Lower leg skin (tissue), 4 donors: ENCODE results near the gene FIGN. TPM values are rescaled to one million over a fixed set of nuclear protein-coding genes. Genes with fewer than 3 reads are reported as not detected.
A peak's percentile ranks its signal among the peaks of the same experiment; 100 is the strongest.

Experiments
- DNase-seq, 2 donors: peaks; one replicate each; pipeline ENCODE4 v3.0.0-alpha.2; 2019; ENCODE audit warnings: low spot score in 2 of 2
- H3K4me3 ChIP-seq: fragments of 200-600 bp; sonication (generic); 2 replicates; pipeline ENCODE4 v1.5.1; 2017; ENCODE audit warnings: mild to moderate bottlenecking, low read depth; ENCODE audit not compliant: poor library complexity, severe bottlenecking
- CTCF ChIP-seq, 3 donors: fragments of 450-650 bp; IDR thresholded peaks; one replicate each; pipeline ENCODE4 v1.5.1; 2016; ENCODE audit warnings: antibody characterized with exemption in 3 of 3, mild to moderate bottlenecking in 3 of 3, moderate library complexity in 2 of 3
- POLR2A ChIP-seq, 2 donors: fragments of 450-650 bp; IDR thresholded peaks; one replicate each; pipeline ENCODE4 v1.6.1; 2016 to 2017; ENCODE audit warnings: antibody characterized with exemption in 2 of 2, mild to moderate bottlenecking in 1 of 2, moderate library complexity in 1 of 2
- WGBS, 2 donors: methylation state at CpG; one replicate each; pipeline ENCODE4 v1.1.5; 2018; 5-methylcytosine and 5-hydroxymethylcytosine counted together
- intact Hi-C: fragments of 100-400 bp; cut with DNase I; formaldehyde crosslinking; loops from one replicate; pipeline ENCODE4 v1.15.0; 2023; ENCODE audit warnings: low total_unique reads
- total RNA-seq, 4 donors: library from RNA; depleted of rRNA; stranded (reverse); fragments of >200 nt; gene quantifications; one replicate each; pipeline ENCODE4 v1.1.0, GENCODE V29; 2016

The FIGN gene, protein sequence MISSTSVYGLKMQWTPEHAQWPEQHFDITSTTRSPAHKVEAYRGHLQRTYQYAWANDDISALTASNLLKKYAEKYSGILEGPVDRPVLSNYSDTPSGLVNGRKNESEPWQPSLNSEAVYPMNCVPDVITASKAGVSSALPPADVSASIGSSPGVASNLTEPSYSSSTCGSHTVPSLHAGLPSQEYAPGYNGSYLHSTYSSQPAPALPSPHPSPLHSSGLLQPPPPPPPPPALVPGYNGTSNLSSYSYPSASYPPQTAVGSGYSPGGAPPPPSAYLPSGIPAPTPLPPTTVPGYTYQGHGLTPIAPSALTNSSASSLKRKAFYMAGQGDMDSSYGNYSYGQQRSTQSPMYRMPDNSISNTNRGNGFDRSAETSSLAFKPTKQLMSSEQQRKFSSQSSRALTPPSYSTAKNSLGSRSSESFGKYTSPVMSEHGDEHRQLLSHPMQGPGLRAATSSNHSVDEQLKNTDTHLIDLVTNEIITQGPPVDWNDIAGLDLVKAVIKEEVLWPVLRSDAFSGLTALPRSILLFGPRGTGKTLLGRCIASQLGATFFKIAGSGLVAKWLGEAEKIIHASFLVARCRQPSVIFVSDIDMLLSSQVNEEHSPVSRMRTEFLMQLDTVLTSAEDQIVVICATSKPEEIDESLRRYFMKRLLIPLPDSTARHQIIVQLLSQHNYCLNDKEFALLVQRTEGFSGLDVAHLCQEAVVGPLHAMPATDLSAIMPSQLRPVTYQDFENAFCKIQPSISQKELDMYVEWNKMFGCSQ
- 1 to 10 TPM in 3 of 4 donors, under 1 TPM in 1; 0.88 to 1.8 (median 1.1) TPM for total RNA-seq

- peak within 1 kb of the TSS; percentile 28 for H3K4me3 ChIP-seq
- DNase-seq = peak; percentile 52 to 95
- no peak for TF ChIP-seq POLR2A (IDR thresholded peaks at IDR 0.05)
- TF ChIP-seq CTCF (IDR thresholded peaks at IDR 0.05) = no peak
- intact Hi-C loops = no loop called here
- WGBS, 2 donors = 2% methylated on average over 51 to 54 of the region's 54 CpGs
Observed at GRCh38 chr2:163735685-163736432, at the start of gene FIGN. Gene FIGN, minus strand, starts transcription at chr2:163736008. Its CDS starts 1,081 bp downstream, at chr2:163734927.

- TF ChIP-seq CTCF (IDR thresholded peaks at IDR 0.05) (no peak), POLR2A (IDR thresholded peaks at IDR 0.05) (no peak)
- intact Hi-C loops = no loop called here
- no peak overlapping the region for H3K4me3 ChIP-seq
- WGBS, 2 donors = 85 to 91% methylated on average over 3 of the region's 3 CpGs
- DNase-seq = no peak
Observed at GRCh38 chr2:163785162-163785561, 49.4 kb upstream of the FIGN start.

DNA sequence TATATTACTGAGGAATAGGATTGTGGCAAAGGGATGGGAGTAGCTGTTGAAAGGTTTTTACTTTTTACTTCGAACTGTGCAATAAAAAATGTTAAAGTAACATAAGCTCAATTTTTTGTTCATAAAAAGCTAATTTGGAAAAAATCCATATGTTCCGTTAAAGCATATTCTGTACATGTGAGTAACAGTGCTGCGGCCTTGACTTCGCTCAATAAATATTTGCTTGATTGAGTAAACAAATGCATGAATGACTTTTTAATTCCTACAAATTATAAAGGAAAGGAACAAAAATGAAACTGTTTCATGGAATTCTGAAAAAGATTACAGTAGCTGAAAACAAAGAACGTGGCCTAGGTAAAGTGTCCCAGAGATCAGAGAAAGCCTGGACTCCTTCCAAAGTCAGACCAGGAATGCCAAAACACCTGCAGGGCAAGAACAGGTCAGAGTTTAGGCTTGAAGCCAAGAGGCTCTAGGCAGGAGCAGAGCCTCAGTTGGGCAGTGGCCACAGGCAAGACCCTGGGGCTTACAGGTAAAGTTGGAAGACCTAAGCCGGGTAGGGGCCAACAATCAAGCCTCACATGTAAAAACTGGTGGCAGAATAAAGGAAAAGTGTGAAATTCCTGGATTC, 44.3 kb upstream of the FIGN start:
- no peak overlapping the region for H3K4me3 ChIP-seq
- DNase-seq = no peak
- WGBS, 2 donors = 56 to 62% methylated on average over 6 of the region's 6 CpGs
- no peak for TF ChIP-seq POLR2A (IDR thresholded peaks at IDR 0.05)
- no peak for TF ChIP-seq CTCF (IDR thresholded peaks at IDR 0.05)
- intact Hi-C loops = no loop called here

DNA sequence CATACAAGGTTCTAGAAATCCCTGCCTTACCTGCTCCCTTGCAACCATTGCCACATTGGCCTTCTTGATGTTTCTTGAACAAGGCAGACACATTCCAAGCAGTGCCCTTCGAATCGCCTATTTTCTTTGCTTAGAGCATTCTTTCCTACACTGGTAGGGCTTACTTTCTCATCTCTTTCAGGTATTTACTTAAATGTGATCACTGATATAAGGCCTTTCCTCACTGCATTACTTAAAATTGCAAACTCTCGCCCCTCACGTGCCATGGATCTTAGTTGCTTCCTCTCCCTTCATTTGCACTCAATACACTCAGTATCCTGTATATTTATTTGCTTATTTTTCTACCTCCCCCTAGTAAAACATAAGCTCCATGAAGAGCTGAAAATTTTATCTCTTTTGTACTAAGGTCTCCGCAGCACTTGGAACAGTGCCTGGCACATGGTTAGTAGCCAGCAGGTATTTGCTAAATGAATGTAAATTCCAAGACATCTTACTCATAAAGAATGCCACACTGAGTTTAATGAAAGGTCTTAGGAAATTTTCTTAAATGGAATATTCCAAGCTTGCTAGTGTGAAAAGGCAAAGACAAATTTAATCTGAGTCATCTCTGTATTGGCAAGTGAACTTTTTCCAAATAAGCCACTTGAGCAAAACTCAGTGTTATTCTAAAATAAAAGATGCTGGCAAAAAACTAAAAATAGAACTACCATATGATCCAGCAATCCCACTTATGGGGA, 42.4 kb upstream of the FIGN start:
- no peak for DNase-seq
- TF ChIP-seq POLR2A (IDR thresholded peaks at IDR 0.05) (no peak), CTCF (IDR thresholded peaks at IDR 0.05) (no peak)
- intact Hi-C loops = no loop called here
- WGBS, 2 donors = 61 to 67% methylated on average over 5 of the region's 5 CpGs
- H3K4me3 ChIP-seq = no peak overlapping the region

- H3K4me3 ChIP-seq = no peak overlapping the region
- WGBS, 2 donors = 49 to 68% methylated on average over 1 of the region's 1 CpG
- DNase-seq = no peak
- intact Hi-C loops = no loop called here
- TF ChIP-seq POLR2A (IDR thresholded peaks at IDR 0.05) = no peak
Observed at GRCh38 chr2:163775304-163775703, 39.5 kb upstream of the FIGN start.
